GM23338 (cell line): ENCODE results near the gene KLHL13. TPM values are rescaled to one million over a fixed set of nuclear protein-coding genes. Genes with fewer than 3 reads are reported as not detected.

Experiments used
- ATAC-seq: fragments of 200-7000 bp; cut with Tn5 transposase; 3 replicates; pipeline ENCODE4 v1.9.1; 2020
- DNase-seq: peaks from one replicate; pipeline ENCODE4 v3.0.0-alpha.2; 2015; ENCODE audit warnings: low spot score
- H2AFZ ChIP-seq: fragments of 200-600 bp; sonication (generic); 2 replicates; pipeline ENCODE4 v1.8.0; 2016; ENCODE audit warnings: antibody characterized with exemption, mild to moderate bottlenecking, moderate library complexity
- H3F3A ChIP-seq: fragments of 200-600 bp; sonication (generic); replicated peaks from 2 replicates; pipeline ENCODE4 v1.8.0; 2017; ENCODE audit warnings: antibody characterized with exemption, mixed run types, low read depth
- H3K27ac ChIP-seq: fragments of 200-600 bp; sonication (generic); 2 replicates; pipeline ENCODE4 v1.6.1; 2016; ENCODE audit warnings: low read depth
- H3K27me3 ChIP-seq: fragments of 200-600 bp; sonication (generic); 2 replicates; pipeline ENCODE4 v1.8.0; 2016; ENCODE audit warnings: mild to moderate bottlenecking, mixed run types, moderate library complexity; ENCODE audit not compliant: insufficient read depth
- H3K36me3 ChIP-seq: fragments of 200-600 bp; sonication (generic); 2 replicates; pipeline ENCODE4 v1.8.0; 2016; ENCODE audit warnings: mild to moderate bottlenecking; ENCODE audit not compliant: insufficient read depth
- H3K4me1 ChIP-seq: fragments of 200-600 bp; sonication (generic); 2 replicates; pipeline ENCODE4 v1.8.0; 2016; ENCODE audit warnings: mild to moderate bottlenecking, moderate library complexity; ENCODE audit not compliant: insufficient read depth
- H3K4me2 ChIP-seq: fragments of 200-600 bp; sonication (generic); 2 replicates; pipeline ENCODE4 v1.7.1; 2017; ENCODE audit warnings: mixed run types
- H3K4me3 ChIP-seq: fragments of 200-600 bp; sonication (generic); 2 replicates; pipeline ENCODE4 v1.6.1; 2016; ENCODE audit warnings: mixed run types
- H3K79me2 ChIP-seq: fragments of 200-600 bp; sonication (generic); replicated peaks from 2 replicates; pipeline ENCODE4 v1.8.0; 2017; ENCODE audit warnings: mild to moderate bottlenecking; ENCODE audit not compliant: insufficient read depth
- H3K9me2 ChIP-seq: fragments of 200-600 bp; sonication (generic); 2 replicates; pipeline ENCODE4 v1.8.0; 2017; ENCODE audit not compliant: insufficient read depth
- H4K20me1 ChIP-seq: fragments of 200-600 bp; sonication (generic); replicated peaks from 2 replicates; pipeline ENCODE4 v1.8.0; 2017; ENCODE audit warnings: mild to moderate bottlenecking; ENCODE audit not compliant: insufficient read depth
- H3K27ac Mint-ChIP-seq: 2 replicates; pipeline ENCODE4 v1.8.0; 2020; ENCODE audit warnings: inconsistent platforms, mild to moderate bottlenecking, moderate library complexity, mixed read lengths
- H3K27me3 Mint-ChIP-seq: 3 replicates; pipeline ENCODE4 v1.8.0; 2022; ENCODE audit warnings: low read depth, mild to moderate bottlenecking, moderate library complexity, mixed read lengths, inconsistent platforms; ENCODE audit not compliant: insufficient read depth, poor library complexity
- H3K36me3 Mint-ChIP-seq: 3 replicates; pipeline ENCODE4 v1.8.0; 2021; ENCODE audit warnings: low read depth, mild to moderate bottlenecking, inconsistent platforms, moderate library complexity, mixed read lengths
- H3K4me1 Mint-ChIP-seq: 3 replicates; pipeline ENCODE4 v1.8.0; 2020; ENCODE audit warnings: mild to moderate bottlenecking, inconsistent platforms, mixed read lengths
- H3K4me3 Mint-ChIP-seq: 3 replicates; pipeline ENCODE4 v1.8.0; 2021; ENCODE audit warnings: moderate library complexity, mild to moderate bottlenecking, inconsistent platforms, mixed read lengths
- H3K9me3 Mint-ChIP-seq: 3 replicates; pipeline ENCODE4 v1.8.0; 2020; ENCODE audit warnings: moderate library complexity, mild to moderate bottlenecking, inconsistent platforms, mixed read lengths
- CTCF ChIP-seq, 2 experiments: fragments of 200-600 bp in 1 of 2; sonication (generic) in 1 of 2; conservative IDR thresholded peaks; 2 replicates each; pipeline versions ENCODE4 v1.5.1 to v1.6.1; 2016 to 2017; ENCODE audit warnings: antibody characterized with exemption in 2 of 2, low read depth in 2 of 2, mild to moderate bottlenecking in 2 of 2, moderate library complexity in 1 of 2
- ETS1 ChIP-seq: IDR thresholded peaks from 2 replicates; pipeline ENCODE4 v1.6.1; 2016; ENCODE audit warnings: antibody characterized with exemption
- EZH2 ChIP-seq: fragments of 200-600 bp; sonication (generic); IDR thresholded peaks from one replicate; pipeline ENCODE4 v1.8.0; 2017; ENCODE audit warnings: antibody characterized with exemption, mild to moderate bottlenecking, low read depth; ENCODE audit not compliant: unreplicated experiment
- EZH2phosphoT487 ChIP-seq: fragments of 200-600 bp; sonication (generic); IDR thresholded peaks from one replicate; pipeline ENCODE4 v1.8.1; 2018; ENCODE audit warnings: antibody characterized with exemption; ENCODE audit not compliant: unreplicated experiment
- JUNB ChIP-seq: IDR thresholded peaks from one replicate; pipeline ENCODE4 v1.6.1; 2016; ENCODE audit warnings: antibody characterized with exemption; ENCODE audit not compliant: unreplicated experiment
- NANOG ChIP-seq: IDR thresholded peaks from 2 replicates; pipeline ENCODE4 v1.6.1; 2016; ENCODE audit warnings: antibody characterized with exemption, borderline replicate concordance
- POLR2AphosphoS5 ChIP-seq: IDR thresholded peaks from 2 replicates; pipeline ENCODE4 v1.6.1; 2016; ENCODE audit warnings: antibody characterized with exemption, low read depth
- REST ChIP-seq: IDR thresholded peaks from one replicate; pipeline ENCODE4 v1.6.1; 2018; ENCODE audit warnings: antibody characterized with exemption; ENCODE audit not compliant: unreplicated experiment
- STAT1 ChIP-seq: IDR thresholded peaks from one replicate; pipeline ENCODE4 v1.6.1; 2016; ENCODE audit warnings: antibody characterized with exemption; ENCODE audit not compliant: unreplicated experiment
- ZNF114 ChIP-seq: fragments of 250-450 bp; sonication (Bioruptor Pico); IDR thresholded peaks from 2 replicates; pipeline ENCODE4 v1.5.0; 2020; ENCODE audit warnings: mild to moderate bottlenecking, moderate library complexity
- ZNF331 ChIP-seq: fragments of 250-450 bp; sonication (Bioruptor Pico); IDR thresholded peaks from 2 replicates; pipeline ENCODE4 v1.5.0; 2020; ENCODE audit warnings: low read depth, mild to moderate bottlenecking, moderate library complexity
- polyA plus RNA-seq: library from polyadenylated mRNA; unstranded; fragments of >200 nt; fragmentation: Nextera tagmentation; extraction: Ambion mirVana; gene quantifications from 2 replicates; pipeline ENCODE4 v1.2.1, GENCODE V29; 2016
- total RNA-seq: library from RNA; depleted of rRNA; stranded (reverse); fragments of >200 nt; shearing (Covaris generic); gene quantifications from 2 replicates; pipeline ENCODE4 v1.2.3, GENCODE V29; 2014

KLHL13 gene
- total and polyA plus RNA-seq, 2 experiments from 2014 or later = 5.9 to 10.9 TPM

GRCh38 chrX:117969328-117969727 lies 147.3 kb downstream of the KLHL13 start:
- Histone ChIP-seq H3K9me2 (no peaks in the 10 kb centered on the region), H3K4me1 (peaks cover 14% of the 10 kb centered on the region), H3K36me3 (no peaks in the 10 kb centered on the region), H3K27ac (no peak overlapping the region), H2AFZ (no peak overlapping the region), H3K4me3 (no peak overlapping the region), H3K27me3 (no peaks in the 10 kb centered on the region), H4K20me1 (no peaks in the 10 kb centered on the region), H3K4me2 (no peak overlapping the region), H3F3A (no peaks in the 10 kb centered on the region), H3K79me2 (no peaks in the 10 kb centered on the region)
- Mint-ChIP-seq H3K36me3 (no peaks in the 10 kb centered on the region; the same call in 2 of the 3 replicates), H3K4me3 (no peak overlapping the region), H3K27me3 (peaks cover 2% of the 10 kb centered on the region), H3K4me1 (peaks cover 26% of the 10 kb centered on the region), H3K9me3 (peaks cover 3% of the 10 kb centered on the region; the same call in 1 of the 3 replicates), H3K27ac (no peak overlapping the region)
- no peak for TF ChIP-seq EZH2phosphoT487
- TF ChIP-seq POLR2AphosphoS5 = no peak
- no peak for TF ChIP-seq REST
- TF ChIP-seq EZH2 = no peak
- no peak for TF ChIP-seq STAT1
- no peak for TF ChIP-seq ETS1
- TF ChIP-seq ZNF331 = no peak
- no peak for TF ChIP-seq ZNF114
- no peak for TF ChIP-seq NANOG
- TF ChIP-seq CTCF (conservative IDR thresholded peaks at IDR 0.05; ENCODE audit: low read depth in 2 of 2) = no peak
- TF ChIP-seq JUNB = no peak
- ATAC-seq = no peak
- no peak for DNase-seq
